ENCODE results near the gene STH. TPM values are rescaled to one million over a fixed set of nuclear protein-coding genes. Genes with fewer than 3 reads are reported as not detected.
A peak's percentile ranks its signal among the peaks of the same experiment; 100 is the strongest.

Gene STH
- total and polyA plus RNA-seq, 8 donors = 0.38 TPM; not detected in 7

GRCh38 chr17:46043606-46044005, 44.6 kb downstream of the STH start:
- DNase-seq (no peak), ATAC-seq (peak; percentile 77)
- intact Hi-C loops (cut with DNase I) = loop anchor here in 1 of 2 donors (10.0 kb wide), 1 partner anchor 141 kb away; no protein-coding TSS in a partner anchor
- H3K36me3 ChIP-seq = peaks cover 0 to 68% of the 10 kb centered on the region in 2 donors
- peak overlapping the region; percentile 38 to 61 for H3K27ac ChIP-seq
- no peak overlapping the region for H3K4me3 ChIP-seq
- H3K4me1 ChIP-seq = peaks cover 11 to 31% of the 10 kb centered on the region in 2 donors
- no peaks in the 10 kb centered on the region for H3K9me3 ChIP-seq
- TF ChIP-seq CTCF (IDR thresholded peaks at IDR 0.05) = no peak
- H3K27me3 ChIP-seq = no peaks in the 10 kb centered on the region

DNA sequence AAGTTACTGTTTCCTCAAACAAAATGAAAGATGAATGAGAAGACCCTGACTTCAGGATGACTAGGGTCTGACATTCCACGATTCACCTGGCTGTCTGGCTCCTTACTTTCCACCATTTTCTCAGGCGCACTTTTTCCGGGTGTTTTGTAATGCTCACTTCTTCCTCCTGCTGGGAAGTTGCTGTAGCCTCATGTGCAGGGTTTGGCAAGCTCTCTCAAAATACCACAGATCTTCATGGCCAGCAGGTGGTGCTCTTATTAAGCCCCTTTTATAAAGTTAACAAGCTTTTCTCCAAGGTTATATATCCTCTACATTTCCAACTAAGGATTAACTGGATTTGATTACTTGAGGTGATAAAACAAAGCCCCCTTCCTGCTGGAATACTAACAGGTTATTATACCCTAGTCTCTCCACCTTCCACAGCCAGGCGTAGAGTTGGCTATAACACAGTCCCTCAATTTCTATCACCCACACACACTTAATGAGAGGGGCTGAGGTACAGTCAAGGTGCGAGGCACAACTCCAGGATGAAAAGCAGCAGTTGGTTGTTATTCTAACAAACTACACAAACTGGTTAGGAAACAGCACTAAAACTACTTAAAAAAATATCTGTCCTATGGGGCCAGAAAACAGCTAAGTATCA, 45.4 kb downstream of the STH start:
- Histone ChIP-seq H3K4me1 (peaks cover 11 to 31% of the 10 kb centered on the region in 2 donors), H3K4me3 (no peak overlapping the region), H3K9me3 (no peaks in the 10 kb centered on the region), H3K27me3 (no peaks in the 10 kb centered on the region), H3K27ac (peak overlapping the region; percentile 38 to 61), H3K36me3 (peaks cover 0 to 67% of the 10 kb centered on the region in 2 donors)
- TF ChIP-seq CTCF (IDR thresholded peaks at IDR 0.05) = peak; percentile 68 to 77
- peak; percentile 90 for ATAC-seq
- intact Hi-C loops (cut with DNase I) = loop anchor here in 1 of 2 donors (10.0 kb wide), 1 partner anchor 140 kb away; no protein-coding TSS in a partner anchor
- DNase-seq = peak in 3 of 4 donors; percentile 63 to 89 (median 75)

DNA sequence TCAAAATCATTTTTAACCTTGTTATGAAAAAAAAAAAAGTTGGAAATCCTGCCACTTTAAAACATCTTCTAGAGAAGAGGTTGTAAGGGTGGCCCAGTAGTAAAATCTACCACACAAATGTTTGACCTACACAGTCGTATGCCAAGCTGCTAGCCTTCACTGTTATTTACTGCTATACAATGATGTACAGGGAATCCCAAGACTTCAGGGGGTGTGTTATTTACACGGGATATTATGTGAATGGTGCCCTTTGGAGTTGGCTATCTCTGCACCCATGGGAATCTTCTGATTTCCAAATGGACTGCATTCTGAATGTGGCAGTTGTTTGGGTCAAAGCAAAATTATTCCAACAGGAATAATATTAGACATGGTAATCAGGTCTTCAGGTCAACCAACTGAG, 45.9 kb downstream of the STH start:
- H3K9me3 ChIP-seq = no peaks in the 10 kb centered on the region
- TF ChIP-seq CTCF (IDR thresholded peaks at IDR 0.05) = no peak
- ATAC-seq (no peak), DNase-seq (no peak)
- H3K27me3 ChIP-seq = no peaks in the 10 kb centered on the region
- intact Hi-C loops (cut with DNase I) = loop anchor here in 1 of 2 donors (10.0 kb wide), 1 partner anchor 140 kb away; no protein-coding TSS in a partner anchor
- H3K36me3 ChIP-seq = peaks cover 0 to 67% of the 10 kb centered on the region in 2 donors
- H3K27ac ChIP-seq = no peak overlapping the region
- H3K4me3 ChIP-seq = no peak overlapping the region
- peaks cover 11 to 31% of the 10 kb centered on the region in 2 donors for H3K4me1 ChIP-seq

DNA sequence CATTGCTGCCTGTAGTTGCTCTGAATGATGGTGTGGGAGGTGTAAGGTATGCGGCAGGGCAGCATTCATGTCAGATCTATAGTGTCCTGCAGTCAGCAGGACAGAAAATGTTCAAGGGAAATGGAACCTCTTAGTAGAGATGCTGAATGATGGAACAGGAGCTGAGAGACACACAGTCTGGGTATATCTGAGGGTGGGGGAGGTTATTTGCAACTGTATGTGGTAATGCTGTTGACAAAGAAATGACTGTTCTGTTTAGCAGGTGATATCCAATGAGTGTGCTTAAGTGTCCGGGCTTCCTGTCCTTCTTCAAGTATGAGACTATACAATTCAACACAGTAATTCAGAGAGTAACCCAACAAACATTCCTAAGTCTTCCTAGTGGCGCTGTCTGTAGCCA, 46.6 kb downstream of the STH start:
- peak; percentile 2 for ATAC-seq
- H3K4me1 ChIP-seq = peaks cover 11 to 31% of the 10 kb centered on the region in 2 donors
- H3K36me3 ChIP-seq = peaks cover 0 to 67% of the 10 kb centered on the region in 2 donors
- no peak for DNase-seq
- peak overlapping the region in 1 of 2 donors; percentile 25 for H3K27ac ChIP-seq
- H3K9me3 ChIP-seq = no peaks in the 10 kb centered on the region
- intact Hi-C loops (cut with DNase I) = loop anchor here in 1 of 2 donors (10.0 kb wide), 1 partner anchor 139 kb away; no protein-coding TSS in a partner anchor
- TF ChIP-seq CTCF (IDR thresholded peaks at IDR 0.05) = no peak
- no peaks in the 10 kb centered on the region for H3K27me3 ChIP-seq
- no peak overlapping the region for H3K4me3 ChIP-seq

DNA sequence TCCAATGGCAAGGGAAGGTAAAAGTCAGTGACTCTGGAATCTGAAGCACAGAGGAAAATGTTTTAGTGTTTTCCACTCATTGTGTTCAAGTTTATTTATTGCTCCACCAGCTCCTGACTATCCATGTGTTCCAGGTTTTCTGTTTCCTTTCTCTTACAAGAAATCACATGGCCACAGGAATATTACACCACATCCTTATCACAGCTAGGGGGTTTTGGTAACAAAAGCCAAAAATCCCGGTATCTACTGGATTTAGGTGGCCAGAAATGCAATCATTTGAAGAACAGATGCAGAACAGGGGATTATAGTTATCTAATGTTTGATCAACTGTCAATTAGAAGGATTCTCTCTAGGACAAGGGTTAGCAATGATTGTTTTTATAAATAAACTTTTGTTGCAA, 47.9 kb downstream of the STH start:
- TF ChIP-seq CTCF (IDR thresholded peaks at IDR 0.05) = no peak
- peaks cover 0 to 63% of the 10 kb centered on the region in 2 donors for H3K36me3 ChIP-seq
- intact Hi-C loops (cut with DNase I) = loop anchor here in 1 of 2 donors (10.0 kb wide), 1 partner anchor 138 kb away; no protein-coding TSS in a partner anchor
- DNase-seq (no peak), ATAC-seq (no peak)
- H3K9me3 ChIP-seq = no peaks in the 10 kb centered on the region
- no peak overlapping the region for H3K4me3 ChIP-seq
- H3K4me1 ChIP-seq = peaks cover 11 to 31% of the 10 kb centered on the region in 2 donors
- no peaks in the 10 kb centered on the region for H3K27me3 ChIP-seq
- peak overlapping the region in 1 of 2 donors; percentile 20 for H3K27ac ChIP-seq
